Pancreas (tissue), 10 donors: ENCODE data around the gene PAWR. TPM values are rescaled to one million over a fixed set of nuclear protein-coding genes. Genes with fewer than 3 reads are reported as not detected.

Experiments used
- ATAC-seq, 4 donors: fragments of 200-7000 bp; cut with Tn5 transposase; one replicate each; pipeline versions ENCODE4 v1.8.0 to v1.9.1; 2020; ENCODE audit warnings: mild to moderate bottlenecking in 4 of 4, moderate library complexity in 4 of 4
- DNase-seq, 6 donors: peaks; one replicate each; pipeline ENCODE4 v3.0.0-alpha.2; 2020
- FAIRE-seq: peaks from 2 replicates; lab custom pipeline; 2012; peaks lifted over from hg19 to GRCh38; lab: Jason Lieb, UNC
- H3K27ac ChIP-seq, 4 donors: fragments of 200-600 bp; sonication (generic); 1 replicate in 3 of 4; 2 replicates in 1 of 4; pipeline versions ENCODE4 v1.5.0 to v1.8.0; 2020
- H3K27me3 ChIP-seq, 4 donors: fragments of 200-600 bp; one replicate each; pipeline ENCODE4 v1.8.0; 2021
- H3K36me3 ChIP-seq, 3 donors: fragments of 200-600 bp; sonication (generic) in 1 of 3; one replicate each; pipeline versions ENCODE4 v1.5.0 to v1.8.0; 2020 to 2021
- H3K4me1 ChIP-seq, 3 donors: fragments of 200-600 bp; one replicate each; pipeline ENCODE4 v1.8.0; 2021
- H3K4me3 ChIP-seq, 4 donors: fragments of 200-600 bp; sonication (generic) in 2 of 4; one replicate each; pipeline versions ENCODE4 v1.5.0 to v1.8.0; 2020 to 2021
- H3K9me3 ChIP-seq, 4 donors: fragments of 200-600 bp; one replicate each; pipeline ENCODE4 v1.8.0; 2021
- WGBS, 2 donors: extraction: QIAGEN DNeasy Blood & Tissue Kit; methylation state at CpG; one replicate each; pipeline ENCODE4 v1.1.7; 2013; 5-methylcytosine and 5-hydroxymethylcytosine counted together
- intact Hi-C, 3 donors: fragments of 100-400 bp; cut with DNase I; formaldehyde crosslinking; loops; one replicate each; pipeline versions ENCODE4 v1.11.1 to v1.14.2; 2022
- polyA plus RNA-seq, 2 donors: library from polyadenylated mRNA; stranded (reverse); fragments of 200-250 nt; gene quantifications; one replicate each; pipeline ENCODE4 v1.2.3, GENCODE V29; 2013
- total RNA-seq, 6 donors: library from RNA; stranded (reverse); fragmentation: NEBNext Ultra II Directional in 4 of 6; extraction: Animal tissue kit (Norgen Biotek cat#: 25700) in 4 of 6; gene quantifications; one replicate each; pipeline versions ENCODE4 v1.2.1 to v1.2.4, GENCODE V29; 2021 to 2023
- TF ChIP-seq, protein P1 (sequence below), 4 donors: fragments of 200-600 bp; sonication (generic) in 3 of 4; IDR thresholded peaks; one replicate each; pipeline versions ENCODE4 v1.5.0 to v1.8.0; 2021; ENCODE audit warnings: antibody characterized with exemption in 4 of 4
- donor health status: healthy with polysubstance abuse.
- donor health status: DM: no; HTN: no; CAD: no; lungs with moderate emphysema.
- donor health status: DM: no; HTN: no; CAD: no.
- donor health status: control.
- donor health status: control.
- donor health status: Bipolar disorder and iron deficiency.
- donor health status: DM: yes; HTN: yes; CAD: no.
- donor health status: DM: no; HTN: no; CAD: no.
- donor health status: DM: no; HTN: no; CAD: no.
- donor health status: DM: yes; HTN: yes; CAD: no.

The PAWR gene
- total and polyA plus RNA-seq, 8 donors = 18.8 to 64.4 (median 37.3) TPM

DNA sequence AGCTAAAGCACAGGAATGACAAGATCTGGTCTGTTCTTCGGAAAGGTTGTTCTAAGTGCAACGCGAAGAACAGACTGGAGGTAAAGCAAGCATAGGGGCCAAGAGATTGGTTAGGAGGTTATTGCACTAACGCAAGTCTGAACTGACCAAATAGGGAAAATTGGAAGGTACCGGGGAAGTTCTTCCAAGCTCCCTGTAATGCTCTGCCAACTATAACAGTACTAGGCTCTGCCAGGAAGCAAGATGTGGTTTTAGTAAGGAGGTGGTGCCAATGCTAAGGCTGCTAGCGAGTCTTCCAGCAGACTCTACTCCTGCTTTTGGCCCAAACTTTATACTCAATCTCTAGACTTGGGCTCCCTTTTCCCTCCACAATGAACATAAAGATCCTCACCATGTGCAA, 138.6 kb downstream of the PAWR start:
- Histone ChIP-seq H3K27me3 (no peaks in the 10 kb centered on the region), H3K4me3 (no peak overlapping the region), H3K9me3 (no peaks in the 10 kb centered on the region), H3K4me1 (peaks cover 15 to 28% (median 23%) of the 10 kb centered on the region in 3 donors), H3K27ac (no peak overlapping the region), H3K36me3 (peaks cover 0 to 9% (median 0%) of the 10 kb centered on the region in 3 donors)
- DNase-seq (no peak), FAIRE-seq (no peak), ATAC-seq (no peak)
- TF ChIP-seq, protein P1, sequence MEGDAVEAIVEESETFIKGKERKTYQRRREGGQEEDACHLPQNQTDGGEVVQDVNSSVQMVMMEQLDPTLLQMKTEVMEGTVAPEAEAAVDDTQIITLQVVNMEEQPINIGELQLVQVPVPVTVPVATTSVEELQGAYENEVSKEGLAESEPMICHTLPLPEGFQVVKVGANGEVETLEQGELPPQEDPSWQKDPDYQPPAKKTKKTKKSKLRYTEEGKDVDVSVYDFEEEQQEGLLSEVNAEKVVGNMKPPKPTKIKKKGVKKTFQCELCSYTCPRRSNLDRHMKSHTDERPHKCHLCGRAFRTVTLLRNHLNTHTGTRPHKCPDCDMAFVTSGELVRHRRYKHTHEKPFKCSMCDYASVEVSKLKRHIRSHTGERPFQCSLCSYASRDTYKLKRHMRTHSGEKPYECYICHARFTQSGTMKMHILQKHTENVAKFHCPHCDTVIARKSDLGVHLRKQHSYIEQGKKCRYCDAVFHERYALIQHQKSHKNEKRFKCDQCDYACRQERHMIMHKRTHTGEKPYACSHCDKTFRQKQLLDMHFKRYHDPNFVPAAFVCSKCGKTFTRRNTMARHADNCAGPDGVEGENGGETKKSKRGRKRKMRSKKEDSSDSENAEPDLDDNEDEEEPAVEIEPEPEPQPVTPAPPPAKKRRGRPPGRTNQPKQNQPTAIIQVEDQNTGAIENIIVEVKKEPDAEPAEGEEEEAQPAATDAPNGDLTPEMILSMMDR (IDR thresholded peaks at IDR 0.05) = no peak
- 92 to 98% methylated on average over 6 of the region's 6 CpGs for WGBS, 2 donors
- intact Hi-C loops = no loop called here

DNA sequence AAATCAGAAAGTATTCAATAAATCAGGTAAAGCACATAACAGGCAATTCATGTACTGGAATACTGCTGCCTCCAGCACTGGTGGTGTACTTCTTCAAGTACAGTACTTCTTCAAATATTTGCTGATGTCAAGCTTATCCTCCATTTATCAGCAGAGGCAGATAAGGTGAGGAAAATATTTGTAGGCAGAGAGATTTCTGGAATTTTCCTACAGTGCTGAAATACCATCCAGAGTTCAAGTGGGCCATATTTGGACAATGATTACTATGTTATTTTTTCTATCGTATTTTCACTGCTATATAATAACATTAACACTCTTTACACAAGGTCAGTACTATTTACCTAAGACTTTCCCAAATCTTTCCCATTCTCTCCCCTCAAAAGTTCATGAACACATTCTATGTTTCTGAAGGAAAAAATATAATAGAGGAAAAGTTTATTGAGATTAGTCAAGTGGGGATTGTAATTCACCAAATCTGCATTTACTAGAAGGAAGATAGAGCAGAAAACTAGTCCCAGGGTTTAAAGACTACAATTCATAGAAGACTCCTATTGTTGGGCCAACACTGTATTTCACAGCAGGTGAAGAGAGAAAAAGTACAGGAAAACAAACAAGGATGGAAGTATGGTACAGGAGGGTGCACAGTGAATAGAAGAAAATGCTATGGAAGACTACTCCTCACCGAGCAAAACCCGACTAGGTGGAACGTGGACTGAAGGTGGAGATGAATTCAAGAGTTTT, 141.1 kb downstream of the PAWR start:
- intact Hi-C loops = no loop called here
- Histone ChIP-seq H3K9me3 (no peaks in the 10 kb centered on the region), H3K4me3 (no peak overlapping the region), H3K27me3 (no peaks in the 10 kb centered on the region), H3K27ac (peak overlapping the region in 2 of 4 donors; percentile 23 to 62), H3K4me1 (peaks cover 15 to 29% (median 27%) of the 10 kb centered on the region in 3 donors), H3K36me3 (peaks cover 0 to 9% (median 0%) of the 10 kb centered on the region in 3 donors)
- ATAC-seq (peak; percentile 25 to 81 (median 68)), DNase-seq (no peak), FAIRE-seq (no peak)
- WGBS, 2 donors = 70 to 75% methylated on average over 4 of the region's 4 CpGs
- TF ChIP-seq, protein P1 (IDR thresholded peaks at IDR 0.05) = no peak

DNA sequence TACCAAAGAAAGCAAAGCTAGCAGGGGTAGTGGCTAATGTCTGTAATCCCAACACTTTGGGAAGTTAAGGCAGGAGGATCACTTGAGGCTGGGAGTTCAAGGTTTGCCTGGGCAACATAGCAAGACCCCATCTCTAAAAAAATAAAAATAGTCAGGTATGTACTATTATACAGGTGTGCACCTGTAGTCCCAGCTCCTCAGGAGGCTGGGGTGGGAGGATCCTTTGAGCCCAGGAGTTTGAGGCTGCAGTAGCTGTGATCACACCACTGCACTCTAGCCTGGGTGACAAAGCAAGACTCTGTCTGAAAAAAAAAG, 142.2 kb downstream of the PAWR start:
- H3K4me3 ChIP-seq = no peak overlapping the region
- DNase-seq = no peak
- no peak for ATAC-seq
- peak overlapping the region; percentile 14 to 62 (median 48) for H3K27ac ChIP-seq
- H3K4me1 ChIP-seq = peaks cover 15 to 29% (median 27%) of the 10 kb centered on the region in 3 donors
- H3K36me3 ChIP-seq = peaks cover 0 to 9% (median 0%) of the 10 kb centered on the region in 3 donors
- TF ChIP-seq, protein P1 (IDR thresholded peaks at IDR 0.05) = no peak
- no peaks in the 10 kb centered on the region for H3K27me3 ChIP-seq
- intact Hi-C loops = no loop called here
- no peak for FAIRE-seq
- no peaks in the 10 kb centered on the region for H3K9me3 ChIP-seq

DNA sequence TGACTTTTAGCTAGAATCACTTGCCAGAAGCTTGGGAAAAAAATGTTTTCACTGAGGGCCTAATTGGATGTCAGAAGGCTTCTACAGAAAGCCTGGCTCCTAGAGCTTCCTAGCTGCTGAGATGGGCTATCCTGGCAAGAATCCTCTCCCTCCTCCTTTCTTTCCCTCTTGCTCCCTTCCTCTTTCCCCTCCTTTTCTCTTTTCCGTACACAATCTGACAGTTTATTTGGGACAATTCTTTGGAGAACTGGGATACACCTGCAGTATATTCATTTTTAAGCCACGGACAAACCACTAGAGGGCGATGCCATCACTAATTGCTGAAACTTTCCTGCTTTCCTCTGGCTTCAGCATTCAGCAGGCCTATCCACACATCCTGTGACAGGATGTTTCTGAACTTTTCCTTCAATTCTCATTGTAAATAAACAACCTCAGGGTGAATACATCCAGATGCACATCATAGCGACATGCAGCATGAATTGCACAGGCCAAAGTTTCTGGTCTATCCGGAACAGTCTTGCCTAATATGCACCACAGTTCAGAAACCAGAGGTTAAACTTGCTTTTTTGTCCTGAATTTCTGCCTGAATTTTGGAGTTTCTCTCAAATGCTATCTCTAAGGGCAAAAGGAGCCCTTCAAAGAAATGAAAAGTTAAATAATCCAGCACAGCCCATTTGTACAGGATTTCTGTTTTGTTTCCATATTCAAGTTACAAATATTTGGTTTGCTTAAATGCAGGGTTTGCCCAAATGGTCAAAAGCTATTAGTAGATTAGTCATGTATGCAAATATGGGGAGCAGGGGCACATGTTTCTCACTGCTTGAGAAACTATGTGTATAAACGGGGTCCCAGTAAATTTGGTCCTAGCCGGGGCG, 142.8 kb downstream of the PAWR start:
- ATAC-seq (peak; percentile 68 to 80 (median 73)), FAIRE-seq (no peak), DNase-seq (peak in 2 of 6 donors; percentile 31 to 51)
- H3K4me3 ChIP-seq = no peak overlapping the region
- no peaks in the 10 kb centered on the region for H3K27me3 ChIP-seq
- intact Hi-C loops = no loop called here
- WGBS, 2 donors = 46 to 51% methylated on average over 8 of the region's 8 CpGs
- no peaks in the 10 kb centered on the region for H3K9me3 ChIP-seq
- TF ChIP-seq, protein P1 (IDR thresholded peaks at IDR 0.05) = peak; percentile 22 to 56 (median 32)
- H3K36me3 ChIP-seq = peaks cover 0 to 6% (median 0%) of the 10 kb centered on the region in 3 donors
- H3K27ac ChIP-seq = peak overlapping the region; percentile 14 to 62 (median 48)
- peaks cover 15 to 29% (median 27%) of the 10 kb centered on the region in 3 donors for H3K4me1 ChIP-seq
